OCI-LY1 (cell line): ENCODE measurements around the gene LPIN3.

Experiments used
- H2AFZ ChIP-seq: fragments of 200-600 bp; sonication (generic), shearing (Covaris generic); 2 replicates; pipeline ENCODE4 v1.6.0; 2014; ENCODE audit warnings: antibody characterized with exemption, mild to moderate bottlenecking, low read length
- H3F3A ChIP-seq: fragments of 200-600 bp; sonication (generic), shearing (Covaris generic); 2 replicates; pipeline ENCODE4 v1.6.0; 2014; ENCODE audit warnings: mild to moderate bottlenecking, antibody characterized with exemption, low read length, moderate library complexity; ENCODE audit not compliant: insufficient read depth
- H3K27ac ChIP-seq: fragments of 200-600 bp; sonication (generic); 2 replicates; pipeline ENCODE4 v1.5.1; 2014; ENCODE audit warnings: low read length, mixed run types, mild to moderate bottlenecking, low read depth; ENCODE audit not compliant: poor library complexity, severe bottlenecking
- H3K27me3 ChIP-seq: fragments of 200-600 bp; sonication (generic); 2 replicates; pipeline ENCODE4 v1.6.0; 2014; ENCODE audit warnings: antibody characterized with exemption, mild to moderate bottlenecking, low read length, moderate library complexity; ENCODE audit not compliant: insufficient read depth
- H3K36me3 ChIP-seq: fragments of 200-600 bp; sonication (generic); 2 replicates; pipeline ENCODE4 v1.6.1; 2014; ENCODE audit warnings: mild to moderate bottlenecking, antibody characterized with exemption, low read length, moderate library complexity, mixed read lengths; ENCODE audit not compliant: insufficient read depth
- H3K4me1 ChIP-seq: fragments of 200-600 bp; sonication (generic); 2 replicates; pipeline ENCODE4 v1.5.1; 2014; ENCODE audit warnings: mild to moderate bottlenecking, low read length, moderate library complexity; ENCODE audit not compliant: insufficient read depth, severe bottlenecking
- H3K4me2 ChIP-seq: fragments of 200-600 bp; sonication (generic), shearing (Covaris generic); 2 replicates; pipeline ENCODE4 v1.6.1; 2014; ENCODE audit warnings: low read length
- H3K4me3 ChIP-seq: fragments of 200-600 bp; sonication (generic); 2 replicates; pipeline ENCODE4 v1.5.1; 2014; ENCODE audit warnings: low read length, low read depth, mild to moderate bottlenecking, mixed read lengths; ENCODE audit not compliant: poor library complexity, severe bottlenecking
- H3K79me2 ChIP-seq: fragments of 200-600 bp; shearing (Covaris generic); 2 replicates; pipeline ENCODE4 v1.6.1; 2016; ENCODE audit warnings: mixed run types, low read length, mixed read lengths; ENCODE audit not compliant: insufficient read depth
- H3K9ac ChIP-seq: fragments of 200-600 bp; sonication (generic), shearing (Covaris generic); 2 replicates; pipeline ENCODE4 v1.6.1; 2014; ENCODE audit warnings: mild to moderate bottlenecking, low read length, mixed read lengths
- H3K9me2 ChIP-seq: fragments of 200-600 bp; sonication (generic), shearing (Covaris generic); 2 replicates; pipeline ENCODE4 v1.6.1; 2014; ENCODE audit warnings: low read depth, mild to moderate bottlenecking, low read length, mixed read lengths
- H3K9me3 ChIP-seq: fragments of 200-600 bp; shearing (Covaris generic); 2 replicates; pipeline ENCODE4 v1.6.1; 2014; ENCODE audit warnings: low read length, mixed read lengths
- H4K20me1 ChIP-seq: fragments of 200-600 bp; sonication (generic), shearing (Covaris generic); 2 replicates; pipeline ENCODE4 v1.6.0; 2016; ENCODE audit warnings: mild to moderate bottlenecking, low read length; ENCODE audit not compliant: insufficient read depth
- CTCF ChIP-seq: fragments of 200-600 bp; sonication (generic), shearing (Covaris generic); IDR thresholded peaks from 2 replicates; pipeline ENCODE4 v1.5.1; 2017; ENCODE audit warnings: mild to moderate bottlenecking, antibody characterized with exemption, low read length, moderate library complexity, mixed read lengths
- EZH2 ChIP-seq: fragments of 200-600 bp; sonication (generic), shearing (Covaris generic); IDR thresholded peaks from 2 replicates; pipeline ENCODE4 v1.8.0; 2017; ENCODE audit warnings: borderline replicate concordance, mixed run types, mild to moderate bottlenecking, antibody characterized with exemption, low read length, moderate library complexity, mixed read lengths

LPIN3 gene

GRCh38 chr20:41407607-41408006 is 67.0 kb downstream of the LPIN3 start:
- H3K9me2 ChIP-seq, result no peaks in the 10 kb centered on the region
- no peak overlapping the region for H2AFZ ChIP-seq
- no peak for TF ChIP-seq EZH2
- no peak for TF ChIP-seq CTCF
- no peak overlapping the region for H3K4me2 ChIP-seq
- H3K9ac ChIP-seq, result no peak overlapping the region
- no peaks in the 10 kb centered on the region for H3K4me1 ChIP-seq
- no peak overlapping the region for H3K27ac ChIP-seq
- H3K27me3 ChIP-seq, result no peaks in the 10 kb centered on the region
- H3F3A ChIP-seq, result 0 out of 2 replicates have a peak, but pooled peaks cover 2% of the 10 kb centered on the region
- no peaks in the 10 kb centered on the region for H4K20me1 ChIP-seq
- no peaks in the 10 kb centered on the region for H3K79me2 ChIP-seq
- H3K9me3 ChIP-seq, result no peaks in the 10 kb centered on the region
- H3K36me3 ChIP-seq, result peaks cover 64% of the 10 kb centered on the region; the same call in 1 of the 2 replicates
- no peak overlapping the region for H3K4me3 ChIP-seq

- no peak overlapping the region for H3K4me2 ChIP-seq
- H3K4me1 ChIP-seq, result no peaks in the 10 kb centered on the region
- H3K79me2 ChIP-seq, result no peaks in the 10 kb centered on the region
- no peak for TF ChIP-seq EZH2
- no peak for TF ChIP-seq CTCF
- H3K9me3 ChIP-seq, result no peaks in the 10 kb centered on the region
- no peaks in the 10 kb centered on the region for H3K27me3 ChIP-seq
- no peak overlapping the region for H2AFZ ChIP-seq
- no peak overlapping the region for H3K9ac ChIP-seq
- H4K20me1 ChIP-seq, result no peaks in the 10 kb centered on the region
- H3F3A ChIP-seq, result 0 out of 2 replicates have a peak, but pooled peaks cover 4% of the 10 kb centered on the region
- H3K9me2 ChIP-seq, result no peaks in the 10 kb centered on the region
- peaks cover 71% of the 10 kb centered on the region; the same call in 1 of the 2 replicates for H3K36me3 ChIP-seq
- no peak overlapping the region for H3K27ac ChIP-seq
- no peak overlapping the region for H3K4me3 ChIP-seq
These were observed 67.7 kb downstream of the LPIN3 start for GRCh38 chr20:41408156-41408794.

GRCh38 chr20:41408986-41409385 is 68.4 kb downstream of the LPIN3 start:
- Histone ChIP-seq H3K9ac (no peak overlapping the region), H3K4me1 (no peaks in the 10 kb centered on the region), H3K36me3 (peaks cover 71% of the 10 kb centered on the region; the same call in 1 of the 2 replicates), H3K4me3 (no peak overlapping the region), H3K79me2 (no peaks in the 10 kb centered on the region), H3K4me2 (no peak overlapping the region), H2AFZ (no peak overlapping the region), H3F3A (0 out of 2 replicates have a peak, but pooled peaks cover 4% of the 10 kb centered on the region), H3K9me2 (no peaks in the 10 kb centered on the region), H3K27me3 (no peaks in the 10 kb centered on the region), H3K27ac (no peak overlapping the region), H3K9me3 (no peaks in the 10 kb centered on the region), H4K20me1 (no peaks in the 10 kb centered on the region)
- TF ChIP-seq CTCF (no peak), EZH2 (no peak)
